NOMO-1 (cell line): ENCODE results near the gene TACR1.
"Not testable (repeated sequence)": the region's sequence is repeated elsewhere in the genome, so short reads cannot be mapped to it uniquely, and the experiment has no call there.

ENCODE experiments used
- DNase-seq, 2 experiments: peaks; one replicate each; lab custom pipeline; 2025; ENCODE audit not compliant: unreplicated experiment in 2 of 2; lab: John Stamatoyannopoulos, UW

The TACR1 gene

DNA sequence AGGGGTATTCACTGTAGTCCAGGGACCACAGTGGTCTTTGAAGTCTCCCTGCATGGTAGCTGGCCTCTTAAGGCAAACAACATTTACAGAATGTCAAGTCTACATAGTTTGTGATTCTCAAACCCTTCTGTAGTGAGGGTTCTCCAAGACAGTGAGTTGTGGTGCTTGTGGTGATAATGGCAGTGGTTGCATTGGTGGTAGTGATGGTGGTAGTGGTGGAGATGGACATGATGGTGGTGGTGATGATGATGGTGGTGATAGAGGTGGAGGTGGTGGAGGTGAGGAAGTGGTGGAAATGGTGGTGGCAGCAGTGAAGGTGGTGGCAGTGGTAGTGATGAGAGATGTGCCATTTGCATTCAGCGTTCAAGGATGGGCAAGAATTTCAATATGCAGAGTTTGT is 104.9 kb downstream of the TACR1 start:
- DNase-seq = no peak

DNA sequence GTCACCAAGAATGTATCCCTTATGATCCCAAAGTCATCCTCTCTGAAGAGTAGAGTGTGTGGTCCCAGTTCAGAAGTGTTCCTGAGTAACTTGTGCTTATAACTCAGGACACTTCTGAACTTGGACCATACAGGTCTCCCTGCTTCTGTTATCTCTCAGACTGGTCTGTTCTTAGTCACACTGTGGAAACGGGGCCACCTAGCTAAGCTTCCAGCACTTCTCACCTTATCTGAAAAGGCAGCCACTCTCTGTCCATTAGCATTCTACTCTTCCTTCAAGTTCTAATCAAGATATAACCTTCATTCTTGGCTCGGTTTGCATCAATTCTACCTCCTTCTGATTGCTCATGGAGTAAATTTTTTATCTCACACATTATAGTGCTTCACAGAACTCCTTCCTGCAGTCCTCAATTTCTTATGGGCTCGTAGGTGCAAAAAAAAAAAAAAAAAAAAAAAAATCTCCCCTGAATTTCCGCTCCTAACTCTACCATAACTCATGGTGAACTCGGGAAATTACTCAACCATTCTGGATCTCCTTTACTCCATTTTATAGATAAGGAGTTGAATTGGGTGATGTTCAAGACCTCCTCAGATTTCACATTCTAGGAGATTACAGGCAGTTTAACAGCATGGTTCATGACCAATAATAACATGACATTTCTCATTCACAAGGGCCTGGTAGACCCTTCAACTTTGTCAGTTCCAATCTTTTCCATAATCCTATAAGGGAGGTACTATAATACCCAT is 108.4 kb downstream of the TACR1 start:
- DNase-seq = no peak

DNA sequence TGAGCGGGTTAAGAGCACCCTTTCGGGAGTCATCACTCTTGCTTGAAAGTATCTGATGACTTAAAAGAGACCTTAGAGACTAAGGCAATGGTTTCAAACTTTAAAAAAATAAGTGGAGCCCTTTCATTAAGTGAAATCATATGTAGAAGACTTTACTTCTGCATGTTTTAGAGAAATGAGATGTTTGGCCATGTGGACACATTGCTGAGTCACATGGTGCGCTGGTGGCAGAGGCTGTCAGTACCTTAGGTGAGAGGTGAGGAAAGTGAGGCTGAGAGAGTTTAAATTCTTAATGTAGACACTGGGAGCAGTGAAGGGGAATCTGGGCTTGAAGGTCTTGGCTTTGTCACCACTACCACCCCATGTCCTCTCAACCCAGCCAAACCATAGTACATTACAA is 109.8 kb downstream of the TACR1 start:
- no peak for DNase-seq

DNA sequence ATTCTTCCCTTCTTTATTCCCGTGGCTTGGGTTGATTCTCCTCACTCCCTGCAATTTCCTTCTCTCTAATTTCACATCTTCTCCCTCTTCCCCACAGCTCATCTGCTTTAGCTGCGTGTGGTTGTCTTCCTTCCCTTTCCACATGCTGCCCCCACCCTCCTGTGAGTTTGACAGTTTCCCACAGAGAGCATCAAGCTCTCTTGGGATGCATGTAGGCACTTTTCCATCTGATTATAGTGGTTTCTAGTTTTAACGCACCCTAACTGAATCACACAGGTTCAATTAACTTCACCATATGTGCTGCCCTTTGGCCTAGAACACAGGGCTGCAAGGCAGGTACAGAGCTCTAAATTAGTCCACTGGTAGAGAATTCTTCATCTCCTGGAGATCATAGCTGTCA is 110.5 kb downstream of the TACR1 start:
- no peak for DNase-seq

DNA sequence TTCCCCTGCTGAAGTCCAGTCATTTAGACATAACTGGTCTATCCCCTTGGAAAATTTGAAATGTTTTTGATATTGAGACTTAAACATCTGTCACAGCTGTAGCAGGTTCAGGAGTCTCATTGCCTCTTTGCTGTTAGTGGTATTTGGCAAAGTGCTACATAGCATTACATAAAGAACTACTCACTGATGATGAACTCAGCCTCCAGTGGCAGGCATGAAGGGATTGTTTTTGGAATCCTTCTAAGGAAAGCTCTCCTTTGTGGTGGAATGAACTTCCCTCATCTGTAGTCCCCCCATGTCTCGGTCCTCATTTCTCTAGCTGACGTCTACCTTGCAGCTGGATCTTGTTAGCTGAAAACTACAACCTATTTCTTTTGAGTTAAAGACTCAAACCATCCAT is 111.6 kb downstream of the TACR1 start:
- DNase-seq = no peak

DNA sequence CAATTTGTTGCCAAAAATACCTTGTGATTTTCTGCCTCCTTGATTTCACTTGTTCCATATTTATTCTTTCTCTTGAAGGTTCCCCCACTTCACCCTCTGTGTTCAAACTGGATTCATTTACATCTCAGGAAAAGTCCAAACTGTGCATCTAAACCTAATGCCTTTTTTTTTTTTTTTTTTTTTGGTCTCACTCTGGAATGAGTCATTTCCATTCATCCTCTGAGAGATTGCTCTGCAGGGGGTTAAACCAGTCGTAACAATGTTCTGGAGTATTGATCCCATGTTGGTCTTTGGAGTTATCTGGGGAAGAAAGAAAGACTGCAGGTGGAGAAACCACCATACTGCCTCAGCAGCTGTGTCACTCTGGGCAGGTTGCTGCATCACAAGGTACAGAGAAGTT is 119.7 kb downstream of the TACR1 start:
- no peak for DNase-seq

DNA sequence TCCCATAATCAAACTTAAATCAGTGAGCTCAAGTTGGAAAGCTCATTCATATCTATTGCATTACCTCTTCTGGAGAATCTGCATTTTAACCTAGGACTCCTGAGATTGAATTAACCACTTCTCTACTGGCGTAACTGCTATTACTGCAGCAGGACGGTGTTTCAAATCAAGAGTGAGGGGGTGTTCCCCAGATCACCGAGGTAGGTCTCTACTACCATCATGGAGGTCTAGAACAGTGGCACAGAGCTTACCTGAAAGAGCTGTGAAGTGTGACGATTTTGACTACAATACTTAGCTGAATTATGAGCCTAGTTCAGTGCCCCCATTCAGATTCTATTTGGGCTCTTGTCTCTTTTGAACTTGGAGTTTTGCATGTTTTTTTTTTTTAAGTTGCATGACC is 121.4 kb downstream of the TACR1 start:
- DNase-seq = no peak

DNA sequence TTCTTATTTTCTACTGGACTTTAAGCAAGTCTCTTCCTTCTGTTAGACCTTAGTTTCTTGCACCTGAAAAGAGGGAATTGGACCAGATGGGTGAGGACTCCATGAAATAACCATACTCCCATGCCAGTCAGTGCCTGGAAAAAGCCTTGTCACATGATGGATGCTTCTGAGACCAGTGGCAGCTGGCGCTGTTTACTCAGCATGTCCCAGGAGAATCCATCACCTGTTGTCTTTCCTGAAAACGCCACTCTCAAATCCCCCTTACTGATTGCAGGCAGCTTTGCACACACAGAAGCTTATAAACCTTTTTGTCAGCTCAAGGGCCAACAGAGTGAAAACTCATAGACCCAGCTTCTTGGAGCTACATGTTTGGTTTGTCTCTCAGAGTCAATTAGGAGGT is 123.2 kb downstream of the TACR1 start:
- no peak for DNase-seq

DNA sequence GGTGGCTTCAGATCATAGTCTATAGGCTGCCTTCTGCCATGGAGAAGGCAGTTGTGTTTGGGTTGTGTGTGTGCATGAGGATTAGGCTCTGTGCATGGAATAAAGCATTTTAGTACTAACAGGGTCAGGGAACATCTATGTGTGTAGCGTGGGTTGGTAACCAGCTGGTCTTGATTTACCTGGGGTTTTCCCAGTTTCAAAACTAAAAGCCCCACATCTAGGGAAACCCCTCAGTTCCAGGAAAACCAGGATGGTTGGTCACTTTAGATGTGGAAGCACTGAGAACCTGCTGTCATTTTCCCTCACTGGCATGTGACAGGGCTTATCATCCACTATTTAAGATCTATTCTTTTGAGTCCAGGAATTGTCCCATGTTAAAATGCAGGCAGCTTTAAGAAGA is 124.6 kb downstream of the TACR1 start:
- no peak for DNase-seq

DNA sequence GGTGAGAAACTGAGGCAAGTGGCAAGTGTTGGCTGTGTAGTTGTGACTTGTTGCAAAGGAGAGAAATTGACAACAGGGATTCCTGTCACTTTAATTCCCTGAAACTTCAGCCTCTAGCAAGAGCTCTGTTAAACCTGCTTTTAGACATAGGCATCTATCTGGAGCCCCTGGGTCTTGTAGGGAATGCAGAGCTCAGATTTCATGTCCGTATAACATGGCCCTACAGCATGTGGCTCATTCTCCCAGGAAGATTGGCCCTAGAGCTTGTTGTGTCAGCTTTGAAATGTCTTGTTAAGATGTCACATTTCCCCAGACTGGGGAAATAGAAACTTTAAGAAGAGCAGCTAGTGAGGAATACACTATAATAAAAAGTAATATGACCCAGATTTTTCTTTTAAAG is 125.1 kb downstream of the TACR1 start:
- no peak for DNase-seq

DNA sequence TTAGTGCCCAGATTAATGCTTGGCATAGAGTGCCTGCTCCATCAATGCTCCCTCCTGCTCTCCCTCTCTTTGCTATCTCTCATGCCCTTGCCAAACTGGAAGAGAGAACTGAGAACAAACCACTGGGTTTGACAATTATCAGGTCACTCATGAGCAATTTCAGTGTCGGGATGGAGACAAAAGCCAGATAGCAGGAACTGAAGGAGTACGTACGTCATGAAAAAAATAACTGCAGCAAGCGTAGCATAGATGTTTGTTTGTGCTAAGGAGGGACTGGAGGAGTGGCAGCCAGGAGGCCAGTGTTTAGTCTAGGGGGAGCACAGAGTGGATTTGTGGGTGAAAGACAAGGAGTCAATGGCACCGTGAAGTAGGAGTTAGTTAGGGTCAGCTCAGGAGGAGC is 127.6 kb downstream of the TACR1 start:
- DNase-seq = no peak

DNA sequence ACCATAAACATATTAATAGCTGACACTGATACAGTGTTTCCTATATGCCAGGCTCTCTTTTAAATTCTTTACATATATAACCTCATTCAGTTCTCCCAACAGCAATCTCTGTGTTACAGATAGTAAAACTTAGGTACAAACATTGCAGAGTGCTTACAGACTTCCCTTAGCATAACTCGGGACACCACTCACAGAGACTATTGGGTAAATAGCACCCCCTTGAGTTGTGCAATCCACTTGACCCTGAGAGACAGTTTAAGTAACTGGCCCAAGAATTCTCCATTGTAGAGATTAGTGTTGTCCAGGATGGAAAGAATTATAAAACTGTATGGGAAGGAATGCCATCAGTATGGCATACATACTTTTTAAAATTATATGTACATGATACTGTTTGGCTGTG is 130.8 kb downstream of the TACR1 start:
- peak in 1 of 2 experiments; percentile 2 for DNase-seq

DNA sequence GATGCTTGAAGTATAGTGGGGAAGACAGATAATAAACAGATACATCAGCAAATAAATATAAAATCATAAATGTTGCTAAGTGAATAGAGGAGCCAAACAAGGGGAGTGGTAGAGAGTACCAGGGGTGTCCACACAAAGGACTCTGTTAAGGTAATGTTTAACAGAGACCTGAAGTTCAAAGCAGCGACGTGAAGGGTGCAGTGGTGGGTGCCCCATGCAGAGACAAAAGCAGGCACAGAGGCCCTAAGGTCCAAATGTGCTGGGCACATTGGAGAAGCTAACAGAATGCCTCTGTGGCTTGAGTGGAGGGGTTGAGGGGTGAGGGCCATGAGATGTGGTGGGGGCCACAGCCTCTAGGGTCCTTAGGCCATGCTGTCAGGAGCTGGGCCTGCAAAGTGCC is 131.8 kb downstream of the TACR1 start:
- DNase-seq = no peak

DNA sequence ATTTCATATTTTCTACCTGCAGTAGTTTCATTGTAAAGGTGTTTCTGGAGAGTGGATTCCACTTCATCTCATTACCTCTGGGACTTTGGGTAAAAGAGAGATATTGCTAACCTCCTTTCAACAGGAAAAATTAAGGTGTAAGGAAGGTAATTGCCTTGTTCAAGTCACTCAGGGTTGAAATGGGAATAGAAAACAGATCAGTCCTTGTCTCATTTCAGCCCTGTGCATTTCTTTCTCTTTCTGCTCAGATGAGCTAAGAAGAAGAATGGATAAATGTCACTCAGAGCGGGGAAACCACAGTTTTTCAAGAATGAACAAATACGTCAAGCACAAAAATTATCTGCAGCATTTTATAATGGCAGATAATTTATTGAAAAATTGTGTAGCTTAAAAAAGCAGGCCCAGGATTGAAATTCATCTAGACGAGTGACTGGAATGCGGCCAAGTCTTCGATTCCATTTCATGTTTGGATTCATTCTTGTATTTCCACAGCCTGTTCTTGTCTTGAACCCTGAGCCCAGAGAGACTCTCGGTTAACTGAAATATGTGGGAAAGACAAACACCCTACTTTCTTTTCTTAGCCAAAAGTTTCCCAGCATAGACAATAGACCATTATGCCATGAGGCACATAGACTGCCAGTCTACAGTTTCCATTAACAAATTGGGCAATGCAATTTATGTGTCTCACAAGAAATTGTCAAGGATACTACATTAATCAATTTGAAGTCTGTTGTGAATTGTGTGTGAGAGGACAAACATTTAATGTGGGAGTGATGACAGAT is 133.0 kb downstream of the TACR1 start:
- DNase-seq = no peak

DNA sequence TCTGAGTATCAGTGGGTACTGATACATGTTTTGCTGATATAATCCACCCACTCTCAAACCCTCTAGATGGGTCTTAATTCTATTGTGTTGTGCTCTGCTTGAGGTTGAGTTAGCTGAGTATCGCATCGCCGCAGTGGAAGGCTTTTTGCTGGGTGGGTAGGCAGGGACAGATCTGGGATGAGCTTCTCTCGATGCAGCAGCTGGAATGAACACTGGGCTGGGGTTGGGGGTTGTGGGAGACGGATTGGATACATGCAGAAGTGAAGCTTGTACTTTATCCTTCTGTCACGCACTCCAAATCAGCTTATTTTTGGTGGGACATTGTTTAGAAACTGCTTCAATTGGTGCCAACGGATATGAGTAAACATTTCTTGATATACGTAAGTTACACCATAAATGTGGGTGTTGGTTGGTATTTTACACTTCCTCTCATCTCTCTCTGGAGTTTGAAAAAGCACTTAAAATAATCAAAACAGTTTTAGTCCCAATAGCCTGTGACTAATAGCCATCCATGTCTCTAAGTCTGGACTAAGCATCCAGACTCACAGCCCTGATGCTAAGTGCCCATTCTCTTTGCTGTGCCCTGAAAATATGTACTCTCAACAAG is 133.8 kb downstream of the TACR1 start:
- DNase-seq = no peak

DNA sequence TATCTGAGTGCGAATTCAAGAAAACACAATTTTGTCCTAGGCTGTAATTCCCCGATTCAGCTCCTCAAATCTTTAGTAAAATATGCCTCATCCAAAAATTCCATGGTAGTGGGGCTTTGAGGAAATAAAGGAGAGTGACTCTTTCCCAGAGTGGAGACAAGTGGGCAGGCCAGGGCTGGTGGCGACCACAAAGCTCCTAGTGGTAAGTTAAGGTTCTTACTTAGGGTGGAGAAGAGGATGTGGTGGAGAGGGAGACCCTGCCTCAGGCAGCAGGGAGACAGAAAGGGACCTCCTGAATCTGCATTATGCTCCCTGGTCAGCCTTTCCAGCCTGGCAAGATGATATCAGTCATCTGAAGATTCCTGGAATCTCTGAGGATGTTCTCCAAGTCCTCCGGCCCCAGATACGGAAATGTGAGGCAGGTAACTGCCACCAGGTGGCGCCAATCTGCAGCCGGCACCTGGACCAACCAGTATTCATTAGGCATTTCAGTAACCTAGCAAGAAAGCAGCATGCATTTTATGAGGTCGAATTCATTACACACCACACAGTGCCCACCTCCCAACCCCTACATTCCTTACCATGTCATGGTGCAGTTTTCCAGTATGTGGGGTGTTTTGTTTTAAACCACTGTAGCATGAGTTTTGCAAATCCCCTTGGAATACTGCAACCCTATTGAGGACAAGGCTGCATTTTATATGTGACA is 134.5 kb downstream of the TACR1 start:
- DNase-seq = peak; percentile 28 to 30

DNA sequence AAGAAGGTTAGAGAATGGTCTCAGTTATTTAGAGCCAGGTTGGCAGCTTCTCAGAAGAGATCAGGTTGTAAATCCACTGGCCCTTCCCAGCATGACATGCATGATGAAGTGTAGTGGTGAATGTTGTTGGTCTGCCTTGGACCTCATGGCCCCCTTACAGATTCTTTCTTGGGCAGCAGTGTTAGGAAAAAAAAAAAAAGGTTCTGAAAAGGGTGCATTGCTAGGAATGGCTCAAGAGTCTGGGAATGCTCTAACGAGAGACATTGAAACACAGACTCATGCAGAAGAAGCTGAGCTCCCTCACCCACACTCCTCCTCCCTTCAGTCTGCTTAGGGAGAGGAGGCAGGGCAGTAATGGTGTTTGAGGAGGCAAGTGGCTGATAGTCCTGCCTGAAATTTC is 135.4 kb downstream of the TACR1 start:
- no peak for DNase-seq

DNA sequence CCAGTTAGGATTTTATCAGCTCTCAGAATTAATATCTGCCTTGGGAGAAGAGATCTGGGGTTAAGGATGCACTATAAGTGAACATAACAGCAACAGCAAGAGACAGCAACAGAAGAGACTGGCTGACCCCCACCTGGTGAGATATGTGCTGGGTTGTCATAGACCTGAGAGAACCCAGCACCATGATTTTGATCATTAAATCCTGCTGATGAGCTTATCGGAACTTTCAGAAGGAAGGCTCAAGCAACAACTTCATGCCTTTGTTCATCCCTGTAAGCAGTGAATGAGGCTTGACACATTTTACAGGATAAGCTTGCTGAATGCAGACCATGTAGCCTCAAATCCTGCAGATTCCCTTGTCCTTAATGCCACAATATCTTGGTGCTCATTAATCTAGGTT is 140.9 kb downstream of the TACR1 start:
- DNase-seq = no peak

DNA sequence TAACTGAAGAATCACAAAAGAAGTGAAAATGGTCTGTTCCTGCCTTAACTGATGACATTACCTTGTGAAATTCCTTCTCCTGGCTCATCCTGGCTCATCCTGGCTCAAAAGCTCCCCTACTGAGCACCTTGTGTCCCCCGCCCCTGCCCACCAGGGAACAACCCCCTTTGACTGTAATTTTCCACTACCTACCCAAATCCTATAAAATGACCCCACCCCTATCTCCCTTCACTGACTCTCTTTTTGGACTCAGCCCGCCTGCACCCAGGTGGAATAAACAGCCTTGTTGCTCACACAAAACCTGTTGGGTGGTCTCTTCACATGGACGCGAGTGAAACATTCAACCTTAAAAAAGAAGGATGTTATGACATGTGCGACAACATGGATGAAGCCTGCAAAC is 142.2 kb downstream of the TACR1 start:
- DNase-seq = not testable (repeated sequence)

DNA sequence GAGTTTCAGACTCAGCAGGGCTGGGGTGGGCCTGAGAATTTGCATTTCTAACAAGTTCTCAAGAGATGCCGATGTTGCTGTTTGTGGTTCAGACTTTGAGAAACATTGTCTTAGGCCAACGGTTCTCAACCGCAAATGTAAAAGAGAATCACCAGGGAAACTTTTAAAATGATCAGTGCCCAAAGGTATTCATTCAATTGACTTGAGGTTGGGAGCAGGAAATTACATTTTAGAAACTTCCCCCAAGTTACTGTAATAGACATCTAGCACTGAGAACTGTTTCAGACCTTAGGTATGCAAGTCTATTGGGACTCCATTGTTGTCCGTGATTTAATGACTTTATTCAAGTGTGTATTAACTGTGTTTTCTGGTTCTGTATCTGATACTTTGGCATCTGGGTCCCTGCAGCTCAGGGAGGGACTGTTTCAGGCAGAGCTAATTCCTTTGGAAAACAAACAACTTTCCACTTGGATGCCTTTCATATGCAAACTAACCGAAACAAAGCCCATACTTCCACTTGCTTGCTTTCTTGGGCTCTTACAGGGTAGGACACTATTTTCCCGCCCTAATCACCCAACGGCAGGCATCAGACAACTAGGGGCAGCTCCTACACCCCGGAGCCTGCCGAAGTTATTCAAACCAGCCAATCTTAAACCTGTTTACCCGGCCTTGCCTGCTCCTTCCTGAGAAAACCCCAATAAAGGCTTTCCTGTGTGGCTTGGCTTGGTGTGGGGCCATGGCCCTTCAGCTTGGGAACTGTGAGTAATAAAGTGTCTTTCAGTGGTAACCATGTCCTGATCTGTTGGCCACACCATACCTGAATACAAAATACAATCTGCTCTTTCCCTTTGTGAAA is 143.3 kb downstream of the TACR1 start:
- no peak for DNase-seq
